Measurements from ENCODE around the gene ASXL3.

The ASXL3 gene

GRCh38 chr18:33577685-33578517 lies at the start of gene ASXL3:
Gene ASXL3 (plus strand): TSS chr18:33578219. CDS start chr18:33578632, 413 bp downstream.
- Histone ChIP-seq H3K4me3 (ENCODE audit: insufficient read depth, low read length, poor library complexity, severe bottlenecking) (no peak within 1 kb of the TSS), H3K27me3 (ENCODE audit: low read length) (no peaks in the 10 kb centered on the region), H2AFZ (ENCODE audit: low read depth, low read length, severe bottlenecking) (no peak within 1 kb of the TSS)

GRCh38 chr18:33532978-33533377 lies 45.0 kb upstream of the ASXL3 start:
- no peaks in the 10 kb centered on the region for H3K27me3 ChIP-seq (ENCODE audit: low read length)
- H3K9me3 ChIP-seq (ENCODE audit: insufficient read depth, low read length) = no peaks in the 10 kb centered on the region
- TF ChIP-seq CTCF (IDR thresholded peaks at IDR 0.05; ENCODE audit: insufficient read depth, low read length, poor library complexity, severe bottlenecking) = no peak
- TF ChIP-seq EZH2phosphoT487 (conservative IDR thresholded peaks at IDR 0.05; ENCODE audit: low read length) = no peak
- H2AFZ ChIP-seq (ENCODE audit: low read depth, low read length, severe bottlenecking) = no peak overlapping the region
- H3K79me2 ChIP-seq (ENCODE audit: insufficient read depth, low read length) = no peaks in the 10 kb centered on the region
- no peak overlapping the region for H3K27ac ChIP-seq (ENCODE audit: low read depth, low read length)
- H3K36me3 ChIP-seq (ENCODE audit: low read length) = no peaks in the 10 kb centered on the region
- no peak overlapping the region for H3K9ac ChIP-seq (ENCODE audit: low read length)
- no peaks in the 10 kb centered on the region for H3K9me2 ChIP-seq (replicated peaks; ENCODE audit: insufficient read depth, low read length)
- H4K20me1 ChIP-seq (ENCODE audit: low read depth, low read length) = no peaks in the 10 kb centered on the region
- no peak overlapping the region for H3K4me3 ChIP-seq (ENCODE audit: insufficient read depth, low read length, poor library complexity, severe bottlenecking)
- no peaks in the 10 kb centered on the region for H3F3A ChIP-seq (ENCODE audit: insufficient read depth)
- no peak overlapping the region for H3K4me2 ChIP-seq (ENCODE audit: low read depth, low read length, poor library complexity, severe bottlenecking)

More at GRCh38 chr18:33577685-33578517, at the start of gene ASXL3:
- Histone ChIP-seq H3K27ac (ENCODE audit: low read depth, low read length) (no peak within 1 kb of the TSS), H3K36me3 (ENCODE audit: low read length) (no peaks in the 10 kb centered on the region), H3K4me2 (ENCODE audit: low read depth, low read length, poor library complexity, severe bottlenecking) (no peak within 1 kb of the TSS), H3F3A (ENCODE audit: insufficient read depth) (no peaks in the 10 kb centered on the region), H3K79me2 (ENCODE audit: insufficient read depth, low read length) (no peaks in the 10 kb centered on the region), H3K9me2 (replicated peaks; ENCODE audit: insufficient read depth, low read length) (no peaks in the 10 kb centered on the region), H3K9me3 (ENCODE audit: insufficient read depth, low read length) (no peaks in the 10 kb centered on the region), H3K9ac (ENCODE audit: low read length) (no peak within 1 kb of the TSS), H4K20me1 (ENCODE audit: low read depth, low read length) (no peaks in the 10 kb centered on the region)
- no peak for TF ChIP-seq CTCF (IDR thresholded peaks at IDR 0.05; ENCODE audit: insufficient read depth, low read length, poor library complexity, severe bottlenecking)
- no peak for TF ChIP-seq EZH2phosphoT487 (conservative IDR thresholded peaks at IDR 0.05; ENCODE audit: low read length)

GRCh38 chr18:33536904-33537303 lies 41.1 kb upstream of the ASXL3 start:
- Histone ChIP-seq H2AFZ (ENCODE audit: low read depth, low read length, severe bottlenecking) (no peak overlapping the region), H4K20me1 (ENCODE audit: low read depth, low read length) (no peaks in the 10 kb centered on the region), H3K9ac (ENCODE audit: low read length) (no peak overlapping the region), H3K36me3 (ENCODE audit: low read length) (no peaks in the 10 kb centered on the region), H3K4me3 (ENCODE audit: insufficient read depth, low read length, poor library complexity, severe bottlenecking) (no peak overlapping the region), H3K9me2 (replicated peaks; ENCODE audit: insufficient read depth, low read length) (no peaks in the 10 kb centered on the region), H3K79me2 (ENCODE audit: insufficient read depth, low read length) (no peaks in the 10 kb centered on the region), H3K9me3 (ENCODE audit: insufficient read depth, low read length) (no peaks in the 10 kb centered on the region), H3K4me2 (ENCODE audit: low read depth, low read length, poor library complexity, severe bottlenecking) (no peak overlapping the region), H3F3A (ENCODE audit: insufficient read depth) (no peaks in the 10 kb centered on the region), H3K27ac (ENCODE audit: low read depth, low read length) (no peak overlapping the region), H3K27me3 (ENCODE audit: low read length) (no peaks in the 10 kb centered on the region)
- TF ChIP-seq CTCF (IDR thresholded peaks at IDR 0.05; ENCODE audit: insufficient read depth, low read length, poor library complexity, severe bottlenecking) (no peak), EZH2phosphoT487 (conservative IDR thresholded peaks at IDR 0.05; ENCODE audit: low read length) (no peak)
